K562 (cell line): Measurements from ENCODE around the gene COL1A1. TPM values are rescaled to one million over a fixed set of nuclear protein-coding genes. Genes with fewer than 3 reads are reported as not detected.

ENCODE experiments used
- ATAC-seq: fragments of 200-7000 bp; cut with Tn5 transposase; 3 replicates; pipeline ENCODE4 v1.9.1; 2020; ENCODE audit warnings: moderate library complexity
- BruUV-seq: library from RNA; stranded (reverse); fragments of 400-500 nt; replicated peaks from 2 replicates; lab custom pipeline; 2021; lab: Mats Ljungman, UMichigan
- CTCF ChIA-PET: fragments of 300-600 bp; formaldehyde crosslinking; extraction: SDS; loops from one replicate; lab custom pipeline; 2021; ENCODE audit warnings: low intra/inter-chr PET ratio; lab: Yijun Ruan, JAX
- POLR2A ChIA-PET: fragments of 300-600, 350-650 bp; sonication (Branson Sonifier 250); formaldehyde crosslinking; extraction: SDS; loops from one replicate; lab custom pipeline; 2021; ENCODE audit warnings: antibody characterized with exemption, inconsistent platforms; lab: Yijun Ruan, JAX
- DNase-seq, 4 experiments: peaks; one replicate each; pipeline versions ENCODE4 v3.0.0 to v3.0.0-alpha.2; 2011 to 2018; ENCODE audit warnings: low spot score in 3 of 4, mixed read lengths in 3 of 4; ENCODE audit errors: extremely low read depth in 1 of 4
- FAIRE-seq: peaks from 2 replicates; lab custom pipeline; 2011; peaks lifted over from hg19 to GRCh38; lab: Jason Lieb, UNC
- H2AFZ ChIP-seq: 2 replicates; pipeline ENCODE4 v1.6.0; 2011; ENCODE audit warnings: low read depth, low read length, control low read depth, inconsistent platforms
- H3K27ac ChIP-seq: fragments of 200-600 bp; 3 replicates; pipeline ENCODE4 v1.8.0; 2011; ENCODE audit warnings: low read depth, mild to moderate bottlenecking, control low read depth, inconsistent platforms, low read length, moderate library complexity, mixed read lengths; ENCODE audit errors: extremely low read depth
- H3K27me3 ChIP-seq, 2 experiments: fragments of 300-600 bp in 1 of 2; 2 replicates in 1 of 2; 3 replicates in 1 of 2; pipeline versions ENCODE4 v1.6.0 to v1.8.0; 2011; ENCODE audit warnings: inconsistent platforms in 2 of 2, low read length in 2 of 2, mild to moderate bottlenecking in 1 of 2, mixed read lengths in 1 of 2, moderate library complexity in 1 of 2; ENCODE audit not compliant: control insufficient read depth in 2 of 2, insufficient read depth in 2 of 2
- H3K36me3 ChIP-seq: fragments of 300-600 bp; 3 replicates; pipeline ENCODE4 v1.8.0; 2011; ENCODE audit warnings: mild to moderate bottlenecking, low read length, inconsistent platforms; ENCODE audit not compliant: control insufficient read depth, insufficient read depth
- H3K4me1 ChIP-seq, 2 experiments: fragments of 200-600 bp in 1 of 2; replicated peaks in 1 of 2; 2 replicates in 1 of 2; 3 replicates in 1 of 2; pipeline versions ENCODE4 v1.5.1 to v1.8.0; 2011; ENCODE audit warnings: inconsistent platforms in 2 of 2, low read length in 2 of 2, mild to moderate bottlenecking in 1 of 2, mixed read lengths in 1 of 2, moderate library complexity in 1 of 2; ENCODE audit not compliant: control insufficient read depth in 2 of 2, insufficient read depth in 2 of 2
- H3K4me2 ChIP-seq: 2 replicates; pipeline ENCODE4 v1.6.1; 2011; ENCODE audit warnings: low read length, control low read depth, inconsistent platforms, mixed read lengths; ENCODE audit not compliant: insufficient read depth
- H3K4me3 ChIP-seq: fragments of 200-600 bp; sonication (generic), shearing (Covaris generic); 2 replicates; pipeline ENCODE4 v1.5.1; 2016; ENCODE audit warnings: control low read depth, inconsistent platforms
- H3K79me2 ChIP-seq: fragments of 200-600 bp; 3 replicates; pipeline ENCODE4 v1.8.0; 2011; ENCODE audit warnings: low read length, inconsistent platforms; ENCODE audit not compliant: control insufficient read depth, insufficient read depth
- H3K9ac ChIP-seq, 2 experiments: 2 replicates each; pipeline versions ENCODE4 v1.6.0 to v1.6.1; 2011; ENCODE audit warnings: low read depth in 2 of 2, low read length in 2 of 2, control low read depth in 1 of 2, inconsistent platforms in 1 of 2, mild to moderate bottlenecking in 1 of 2, mixed read lengths in 1 of 2; ENCODE audit not compliant: insufficient read depth in 1 of 2
- H3K9me1 ChIP-seq: one replicate; pipeline ENCODE4 v1.6.0; 2011; ENCODE audit warnings: inconsistent platforms, mild to moderate bottlenecking, low read length, moderate library complexity; ENCODE audit not compliant: control insufficient read depth, insufficient read depth
- H3K9me3 ChIP-seq: replicated peaks from 2 replicates; pipeline ENCODE4 v1.5.1; 2011; ENCODE audit warnings: low read depth, low read length, inconsistent platforms; ENCODE audit not compliant: control insufficient read depth, insufficient read depth
- H4K20me1 ChIP-seq: replicated peaks from 2 replicates; pipeline ENCODE4 v1.6.1; 2011; ENCODE audit warnings: low read length, inconsistent platforms, mixed read lengths; ENCODE audit not compliant: control insufficient read depth, insufficient read depth
- EGR1 ChIP-seq: fragments of 450-650 bp; conservative IDR thresholded peaks from 2 replicates; pipeline ENCODE4 v1.6.1; 2017; ENCODE audit warnings: mild to moderate bottlenecking
- FOXA3 ChIP-seq, 2 experiments: fragments of 450-650 bp in 1 of 2; sonication (generic) in 1 of 2; formaldehyde crosslinking; IDR thresholded peaks in 1 of 2; conservative IDR thresholded peaks in 1 of 2; 2 replicates each; pipeline versions ENCODE4 v1.4.0 to v1.8.0; 2020 to 2022; ENCODE audit warnings: mild to moderate bottlenecking in 2 of 2, missing genetic modification reagents in 1 of 2
- GTF2E2 ChIP-seq: fragments of 200-800 bp; sonication (Bioruptor generic); IDR thresholded peaks from 2 replicates; pipeline ENCODE4 v1.6.1; 2016; ENCODE audit warnings: missing genetic modification characterization, missing compliant biosample characterization
- TBL1XR1 ChIP-seq, 2 experiments: IDR thresholded peaks; 2 replicates each; pipeline ENCODE4 v1.6.1; 2012; ENCODE audit warnings: improper control_type of control experiment in 2 of 2, low read length in 2 of 2, mild to moderate bottlenecking in 1 of 2
- THRA ChIP-seq: fragments of 450-650 bp; IDR thresholded peaks from 2 replicates; pipeline ENCODE4 v1.6.1; 2017; ENCODE audit warnings: mild to moderate bottlenecking, moderate library complexity
- ZNF436 ChIP-seq: fragments of 250-450, 450-650 bp; sonication (Bioruptor Pico); formaldehyde crosslinking; IDR thresholded peaks from 2 replicates; pipeline ENCODE4 v1.7.0; 2020; ENCODE audit warnings: mild to moderate bottlenecking
- WGBS: fragments of 100-300 bp; shearing (Covaris generic); methylation state at CpG from one replicate; pipeline ENCODE4 v1.1.6; 2016; ENCODE audit warnings: low coverage, mixed read lengths; ENCODE audit not compliant: insufficient coverage; ENCODE audit errors: missing lambda C conversion rate; 5-methylcytosine and 5-hydroxymethylcytosine counted together
- in situ Hi-C: fragments of 300-500 bp; cut with MboI; formaldehyde crosslinking; loops from 4 replicates; pipeline ENCODE4 v1.15.0; 2018; ENCODE audit warnings: inconsistent platforms, mixed read lengths
- intact Hi-C: fragments of 100-400 bp; cut with micrococcal nuclease; formaldehyde crosslinking; loops from 2 replicates; pipeline ENCODE4 v1.14.2; 2022
- polyA plus RNA-seq, 8 experiments: library from polyadenylated mRNA; depleted of rRNA in 4 of 8; stranded (reverse) in 5 of 8; unstranded in 3 of 8; fragments of >200 nt; fragmentation: Nextera tagmentation in 2 of 8; fragmentation: Illumina TruSeq in 1 of 8; extraction: Ambion mirVana in 2 of 8; extraction: Trizol in 1 of 8; gene quantifications; 2 replicates each; pipeline versions ENCODE4 v1.2.1 to v1.2.3, GENCODE V29; 2011 to 2014; ENCODE audit warnings: inconsistent platforms in 1 of 8, missing spikeins in 1 of 8
- total RNA-seq, 7 experiments: library from RNA; depleted of rRNA in 6 of 7; stranded (reverse); fragments of >200 nt in 6 of 7; fragmentation: Illumina TruSeq in 2 of 7; extraction: Trizol in 2 of 7; gene quantifications; 2 replicates each; pipeline versions ENCODE4 v1.2.1 to v1.2.3, GENCODE V29; 2011 to 2021; ENCODE audit warnings: low replicate concordance in 1 of 7
- TF ChIP-seq, protein P1 (sequence below): fragments of 250-450 bp; sonication (Bioruptor Pico); IDR thresholded peaks from 2 replicates; pipeline ENCODE4 v1.4.0; 2020
- TF ChIP-seq, protein P2 (sequence below): sonication (generic); formaldehyde crosslinking; IDR thresholded peaks from 2 replicates; pipeline ENCODE4 v1.8.0; 2022; ENCODE audit warnings: missing genetic modification reagents, mild to moderate bottlenecking, borderline replicate concordance

The COL1A1 gene
- total and polyA plus RNA-seq, 9 of the 15 experiments (the other 6 are each of a cell fraction or from before 2014, with no cell fraction given): 0.04 to 3.4 (median 0.18) TPM

- peak; percentile 18; the same call in 1 of the 2 replicates for TF ChIP-seq EGR1
- TF ChIP-seq THRA: no peak
Observed at GRCh38 chr17:50154604-50155003, 46.8 kb downstream of the COL1A1 start (continued).

DNA sequence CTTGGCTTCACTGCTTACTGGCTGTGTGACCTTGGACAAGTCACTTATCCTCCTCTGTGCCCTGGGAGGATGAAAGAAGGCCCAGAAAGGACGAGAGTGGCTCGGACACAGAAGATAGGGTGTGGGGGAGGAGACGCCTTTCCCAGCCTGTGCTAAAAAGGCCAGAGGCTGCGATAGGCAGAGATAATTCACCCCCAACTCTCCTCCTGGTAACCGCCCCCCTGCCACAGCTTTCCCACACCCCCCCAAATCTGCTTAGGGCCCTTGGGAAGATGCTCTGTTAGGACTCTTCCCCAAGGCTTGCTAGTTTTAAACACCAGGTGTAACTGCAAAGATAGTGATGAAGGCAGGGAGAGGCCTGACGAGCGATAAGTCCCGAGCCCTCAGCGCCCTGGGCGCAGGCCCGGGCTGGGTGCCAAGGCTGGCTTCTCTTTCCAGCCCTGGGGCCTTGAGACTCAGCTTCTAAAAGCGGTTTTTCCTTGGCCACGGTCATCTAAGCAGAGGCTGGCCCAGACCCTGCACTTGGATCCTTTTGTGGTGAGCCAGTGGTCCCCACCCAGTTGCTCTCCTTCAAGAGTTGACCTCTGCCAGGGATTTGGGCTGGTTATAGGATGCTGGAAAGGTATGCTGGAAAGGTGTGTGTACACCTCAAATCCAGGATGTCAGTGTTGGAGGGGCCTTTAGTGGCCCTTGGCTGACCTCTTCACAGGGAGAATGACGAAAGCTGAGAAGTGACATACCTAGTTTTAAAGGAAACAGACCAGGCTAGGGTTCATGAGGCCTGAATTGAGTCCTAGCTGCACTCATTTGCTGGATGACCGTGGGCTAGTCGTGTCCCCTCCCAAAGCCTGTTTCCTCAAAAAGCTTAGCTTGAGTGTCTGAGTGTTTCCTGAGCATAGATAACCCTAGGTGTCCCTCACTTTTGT lies 47.5 kb downstream of the COL1A1 start:
- DNase-seq (peak; percentile 83 to 92 (median 86)), ATAC-seq (peak; percentile 35), FAIRE-seq (peak; percentile 93)
- WGBS: 1% methylated on average over 16 of the region's 16 CpGs
- H3K79me2 ChIP-seq: peaks cover 31% of the 10 kb centered on the region
- BruUV-seq: no TSS peak
- peaks cover 38 to 68% of the 10 kb centered on the region in 2 experiments for H3K4me1 ChIP-seq
- no peaks in the 10 kb centered on the region for H4K20me1 ChIP-seq
- no peak overlapping the region for H3K4me3 ChIP-seq
- peak overlapping the region; percentile 30; the same call in 1 of the 2 replicates for H2AFZ ChIP-seq
- H3K9ac ChIP-seq: peak overlapping the region; percentile 67 to 81; a peak in 3 of 4 replicates
- H3K9me1 ChIP-seq: peaks cover 5% of the 10 kb centered on the region
- in situ Hi-C loops: no loop called here
- no peaks in the 10 kb centered on the region for H3K27me3 ChIP-seq
- no peaks in the 10 kb centered on the region for H3K9me3 ChIP-seq
- peak overlapping the region; percentile 87 for H3K27ac ChIP-seq
- CTCF ChIA-PET: no interaction called here
- H3K36me3 ChIP-seq: no peaks in the 10 kb centered on the region
- POLR2A ChIA-PET: interaction anchor here (0.5 to 1.7 kb wide), 10 partner anchors 9 to 331 kb away, joined by 3 to 5 read pairs (median 3); no protein-coding TSS in a partner anchor
- H3K4me2 ChIP-seq: peak overlapping the region; percentile 60
- intact Hi-C loops: no loop called here
- no peak for TF ChIP-seq ZNF436 (CRISPR knock-in tag)
- no peak for TF ChIP-seq TBL1XR1 (IDR thresholded peaks at IDR 0.05; ENCODE audit: low read length in 2 of 2)
- no peak for TF ChIP-seq GTF2E2 (tag)
- TF ChIP-seq, protein P1, sequence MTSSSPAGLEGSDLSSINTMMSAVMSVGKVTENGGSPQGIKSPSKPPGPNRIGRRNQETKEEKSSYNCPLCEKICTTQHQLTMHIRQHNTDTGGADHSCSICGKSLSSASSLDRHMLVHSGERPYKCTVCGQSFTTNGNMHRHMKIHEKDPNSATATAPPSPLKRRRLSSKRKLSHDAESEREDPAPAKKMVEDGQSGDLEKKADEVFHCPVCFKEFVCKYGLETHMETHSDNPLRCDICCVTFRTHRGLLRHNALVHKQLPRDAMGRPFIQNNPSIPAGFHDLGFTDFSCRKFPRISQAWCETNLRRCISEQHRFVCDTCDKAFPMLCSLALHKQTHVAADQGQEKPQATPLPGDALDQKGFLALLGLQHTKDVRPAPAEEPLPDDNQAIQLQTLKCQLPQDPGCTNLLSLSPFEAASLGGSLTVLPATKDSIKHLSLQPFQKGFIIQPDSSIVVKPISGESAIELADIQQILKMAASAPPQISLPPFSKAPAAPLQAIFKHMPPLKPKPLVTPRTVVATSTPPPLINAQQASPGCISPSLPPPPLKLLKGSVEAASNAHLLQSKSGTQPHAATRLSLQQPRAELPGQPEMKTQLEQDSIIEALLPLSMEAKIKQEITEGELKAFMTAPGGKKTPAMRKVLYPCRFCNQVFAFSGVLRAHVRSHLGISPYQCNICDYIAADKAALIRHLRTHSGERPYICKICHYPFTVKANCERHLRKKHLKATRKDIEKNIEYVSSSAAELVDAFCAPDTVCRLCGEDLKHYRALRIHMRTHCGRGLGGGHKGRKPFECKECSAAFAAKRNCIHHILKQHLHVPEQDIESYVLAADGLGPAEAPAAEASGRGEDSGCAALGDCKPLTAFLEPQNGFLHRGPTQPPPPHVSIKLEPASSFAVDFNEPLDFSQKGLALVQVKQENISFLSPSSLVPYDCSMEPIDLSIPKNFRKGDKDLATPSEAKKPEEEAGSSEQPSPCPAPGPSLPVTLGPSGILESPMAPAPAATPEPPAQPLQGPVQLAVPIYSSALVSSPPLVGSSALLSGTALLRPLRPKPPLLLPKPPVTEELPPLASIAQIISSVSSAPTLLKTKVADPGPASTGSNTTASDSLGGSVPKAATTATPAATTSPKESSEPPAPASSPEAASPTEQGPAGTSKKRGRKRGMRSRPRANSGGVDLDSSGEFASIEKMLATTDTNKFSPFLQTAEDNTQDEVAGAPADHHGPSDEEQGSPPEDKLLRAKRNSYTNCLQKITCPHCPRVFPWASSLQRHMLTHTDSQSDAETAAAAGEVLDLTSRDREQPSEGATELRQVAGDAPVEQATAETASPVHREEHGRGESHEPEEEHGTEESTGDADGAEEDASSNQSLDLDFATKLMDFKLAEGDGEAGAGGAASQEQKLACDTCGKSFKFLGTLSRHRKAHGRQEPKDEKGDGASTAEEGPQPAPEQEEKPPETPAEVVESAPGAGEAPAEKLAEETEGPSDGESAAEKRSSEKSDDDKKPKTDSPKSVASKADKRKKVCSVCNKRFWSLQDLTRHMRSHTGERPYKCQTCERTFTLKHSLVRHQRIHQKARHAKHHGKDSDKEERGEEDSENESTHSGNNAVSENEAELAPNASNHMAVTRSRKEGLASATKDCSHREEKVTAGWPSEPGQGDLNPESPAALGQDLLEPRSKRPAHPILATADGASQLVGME (CRISPR knock-in tag): no peak
- TF ChIP-seq FOXA3 (CRISPR knock-in tag; conservative IDR thresholded peaks at IDR 0.05 in 1 of 2, IDR thresholded peaks at IDR 0.05 in 1 of 2): no peak
- TF ChIP-seq, protein P2, sequence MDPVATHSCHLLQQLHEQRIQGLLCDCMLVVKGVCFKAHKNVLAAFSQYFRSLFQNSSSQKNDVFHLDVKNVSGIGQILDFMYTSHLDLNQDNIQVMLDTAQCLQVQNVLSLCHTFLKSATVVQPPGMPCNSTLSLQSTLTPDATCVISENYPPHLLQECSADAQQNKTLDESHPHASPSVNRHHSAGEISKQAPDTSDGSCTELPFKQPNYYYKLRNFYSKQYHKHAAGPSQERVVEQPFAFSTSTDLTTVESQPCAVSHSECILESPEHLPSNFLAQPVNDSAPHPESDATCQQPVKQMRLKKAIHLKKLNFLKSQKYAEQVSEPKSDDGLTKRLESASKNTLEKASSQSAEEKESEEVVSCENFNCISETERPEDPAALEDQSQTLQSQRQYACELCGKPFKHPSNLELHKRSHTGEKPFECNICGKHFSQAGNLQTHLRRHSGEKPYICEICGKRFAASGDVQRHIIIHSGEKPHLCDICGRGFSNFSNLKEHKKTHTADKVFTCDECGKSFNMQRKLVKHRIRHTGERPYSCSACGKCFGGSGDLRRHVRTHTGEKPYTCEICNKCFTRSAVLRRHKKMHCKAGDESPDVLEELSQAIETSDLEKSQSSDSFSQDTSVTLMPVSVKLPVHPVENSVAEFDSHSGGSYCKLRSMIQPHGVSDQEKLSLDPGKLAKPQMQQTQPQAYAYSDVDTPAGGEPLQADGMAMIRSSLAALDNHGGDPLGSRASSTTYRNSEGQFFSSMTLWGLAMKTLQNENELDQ (CRISPR knock-in tag): no peak
